ENCODE results near the gene GPR153.
"Not testable (repeated sequence)": the region's sequence is repeated elsewhere in the genome, so short reads cannot be mapped to it uniquely, and the experiment has no call there.

The GPR153 gene

GRCh38 chr1:6221210-6221784 is 39.6 kb downstream of the GPR153 start:
- no peak for TF ChIP-seq CTCF (IDR thresholded peaks at IDR 0.05; ENCODE audit: control insufficient read depth, extremely low read depth, insufficient read depth)
- no peak for DNase-seq (ENCODE audit: low read depth)
- no peak overlapping the region for H3K4me3 ChIP-seq (ENCODE audit: low read depth, low read length)

- no peak overlapping the region for H3K4me3 ChIP-seq (ENCODE audit: low read depth, low read length)
- no peak for TF ChIP-seq CTCF (IDR thresholded peaks at IDR 0.05; ENCODE audit: control insufficient read depth, extremely low read depth, insufficient read depth)
- DNase-seq (ENCODE audit: low read depth): peak; percentile 45
Observed at GRCh38 chr1:6220236-6220635, 40.7 kb downstream of the GPR153 start.

- DNase-seq (ENCODE audit: low read depth); H3K4me3 ChIP-seq (ENCODE audit: low read depth, low read length): not testable (repeated sequence)
Observed at GRCh38 chr1:6219641-6220040, 41.3 kb downstream of the GPR153 start.

GRCh38 chr1:6218375-6219164 is 42.3 kb downstream of the GPR153 start:
- TF ChIP-seq CTCF (IDR thresholded peaks at IDR 0.05; ENCODE audit: control insufficient read depth, extremely low read depth, insufficient read depth): no peak
- DNase-seq (ENCODE audit: low read depth): no peak
- no peak overlapping the region for H3K4me3 ChIP-seq (ENCODE audit: low read depth, low read length)

- no peak for TF ChIP-seq CTCF (IDR thresholded peaks at IDR 0.05; ENCODE audit: control insufficient read depth, extremely low read depth, insufficient read depth)
- H3K4me3 ChIP-seq (ENCODE audit: low read depth, low read length): no peak overlapping the region
- no peak for DNase-seq (ENCODE audit: low read depth)
Observed at GRCh38 chr1:6212193-6212959, 48.5 kb downstream of the GPR153 start.

- TF ChIP-seq CTCF (IDR thresholded peaks at IDR 0.05; ENCODE audit: control insufficient read depth, extremely low read depth, insufficient read depth): no peak
- DNase-seq (ENCODE audit: low read depth): no peak
- H3K4me3 ChIP-seq (ENCODE audit: low read depth, low read length): no peak overlapping the region
Observed at GRCh38 chr1:6211731-6212130, 49.2 kb downstream of the GPR153 start.

- H3K4me3 ChIP-seq (ENCODE audit: low read depth, low read length): no peak overlapping the region
- no peak for DNase-seq (ENCODE audit: low read depth)
- no peak for TF ChIP-seq CTCF (IDR thresholded peaks at IDR 0.05; ENCODE audit: control insufficient read depth, extremely low read depth, insufficient read depth)
Observed at GRCh38 chr1:6210591-6211355, 50.1 kb downstream of the GPR153 start.

All from LNCaP clone FGC (cell line).